SKM-1 treated with dmso at 0.1 percent for 144 hours (cell line): Measurements from ENCODE around the gene PDE9A.

Source experiments
- DNase-seq: peaks from one replicate; lab custom pipeline; 2025; ENCODE audit not compliant: unreplicated experiment; lab: John Stamatoyannopoulos, UW

The PDE9A gene

DNA sequence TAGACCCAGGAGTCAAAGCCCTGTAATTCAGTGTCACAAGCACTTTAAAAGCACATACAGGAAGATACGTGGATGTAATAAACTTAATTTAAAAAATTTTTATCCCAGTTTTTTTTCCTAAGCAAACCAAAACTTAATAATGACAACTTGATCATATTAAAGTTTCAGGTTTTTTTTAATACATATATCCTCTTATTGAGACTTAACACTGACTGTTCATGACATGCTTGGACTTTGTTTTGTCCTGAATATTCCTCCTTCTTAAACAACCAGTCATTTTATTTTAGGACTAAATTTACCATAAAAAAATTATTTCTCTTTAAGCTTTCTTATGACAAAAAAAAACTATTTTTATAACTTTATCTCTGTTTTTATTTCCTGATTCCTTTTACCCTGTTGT is 161.8 kb downstream of the PDE9A start:
- no peak for DNase-seq

DNA sequence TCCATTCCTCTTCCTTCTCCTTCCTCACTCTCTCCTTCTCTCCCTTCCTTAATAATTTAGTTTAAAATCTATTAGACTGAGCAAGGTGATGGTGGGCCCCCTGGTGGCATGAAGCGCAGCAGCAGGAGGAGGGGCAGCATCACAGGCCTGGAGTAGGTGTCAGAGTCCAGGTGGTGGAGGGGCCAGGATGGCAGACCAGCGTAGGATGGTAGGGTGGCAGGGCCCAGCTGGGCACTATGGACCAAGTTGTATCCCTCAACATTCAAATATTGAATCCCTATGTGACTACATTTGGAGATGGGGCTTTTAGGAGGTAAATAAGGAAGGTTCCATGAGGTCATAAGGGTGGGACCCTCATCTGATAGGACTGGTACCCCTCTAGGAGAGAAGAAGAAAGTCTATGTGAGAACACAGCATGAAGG is 164.9 kb downstream of the PDE9A start:
- DNase-seq, result peak; percentile 50

DNA sequence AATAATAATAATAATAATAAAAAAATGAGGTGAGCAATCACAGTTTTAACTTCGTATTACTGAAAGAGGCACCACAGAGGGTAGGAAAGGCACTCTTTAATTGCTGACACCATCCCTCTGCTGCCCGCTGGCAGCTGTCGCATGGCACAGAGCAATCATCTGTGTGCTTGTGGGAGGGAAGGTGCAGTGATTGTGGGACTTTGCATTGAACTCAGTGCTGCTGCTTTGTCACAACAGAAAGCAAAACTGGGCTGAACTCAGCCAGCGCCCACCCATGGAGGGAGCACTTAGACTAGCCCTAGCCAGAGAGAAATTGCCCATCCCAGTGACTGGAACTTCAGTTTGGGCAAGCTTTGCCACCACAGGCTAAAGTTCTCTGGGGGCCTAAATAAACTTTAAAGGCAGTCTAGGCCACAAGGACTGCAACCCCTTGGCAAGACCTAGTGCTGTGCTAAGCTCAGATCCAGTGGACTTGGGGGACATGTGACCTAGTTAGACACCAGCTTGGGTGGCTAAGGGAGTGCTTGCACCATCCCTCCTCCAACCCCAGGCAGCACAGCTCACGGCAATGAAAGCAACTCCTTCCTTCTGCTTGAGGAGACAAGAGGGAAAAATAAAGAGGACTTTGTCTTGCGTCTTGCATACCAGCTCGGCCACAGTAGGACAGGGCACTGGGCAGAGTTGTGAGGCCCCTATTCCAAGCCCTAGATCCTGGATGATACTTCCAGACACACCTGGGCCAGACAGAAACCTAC is 166.6 kb downstream of the PDE9A start:
- DNase-seq, result no peak

DNA sequence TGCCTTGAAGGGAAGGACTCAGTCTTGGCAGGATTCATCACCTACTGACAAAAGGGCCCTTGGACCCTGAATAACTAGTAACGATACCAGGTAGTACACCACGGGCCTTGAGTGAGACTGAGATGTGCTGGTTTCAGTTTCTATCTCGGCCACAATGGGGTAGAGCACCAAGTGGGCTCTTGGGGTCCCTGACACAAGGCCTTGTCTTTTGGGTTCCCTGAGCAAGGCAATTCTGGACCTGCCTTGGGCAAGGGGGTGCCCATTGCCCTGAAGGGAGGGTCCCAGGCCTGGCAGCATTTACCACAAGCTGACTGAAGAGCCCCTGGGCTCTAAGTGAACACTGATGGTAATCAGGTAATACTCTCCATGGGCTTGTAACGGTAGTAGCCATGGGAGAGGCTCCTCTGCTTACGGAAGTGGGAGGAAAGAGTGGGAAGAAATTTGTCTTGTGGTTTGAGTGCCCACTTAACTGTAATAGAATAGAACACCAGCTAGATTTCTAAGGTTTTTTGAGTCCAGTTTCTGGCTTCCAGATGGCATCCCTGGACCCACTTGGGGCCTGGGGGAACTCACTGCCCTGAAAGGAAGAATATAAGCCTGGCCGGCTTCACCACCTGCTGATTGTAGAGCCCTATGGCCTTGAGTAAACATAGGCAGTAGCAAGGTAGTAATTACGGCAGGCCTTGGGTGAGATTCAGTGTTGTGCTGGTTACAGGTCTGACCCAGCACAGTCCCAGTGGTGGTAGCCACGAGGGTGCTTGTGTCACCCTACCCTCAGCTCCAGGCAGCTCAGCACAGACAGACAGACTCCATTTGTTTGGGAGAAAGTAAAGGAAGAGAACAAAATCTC is 167.4 kb downstream of the PDE9A start:
- DNase-seq, result no peak
